GM19099 (cell line): Measurements from ENCODE around the gene SNCB.

Experiments
- POLR2A ChIP-seq: IDR thresholded peaks from 3 replicates; pipeline ENCODE4 v1.6.1; 2011; ENCODE audit warnings: low read depth; ENCODE audit not compliant: insufficient read length; ENCODE audit errors: extremely low read depth

SNCB gene

DNA sequence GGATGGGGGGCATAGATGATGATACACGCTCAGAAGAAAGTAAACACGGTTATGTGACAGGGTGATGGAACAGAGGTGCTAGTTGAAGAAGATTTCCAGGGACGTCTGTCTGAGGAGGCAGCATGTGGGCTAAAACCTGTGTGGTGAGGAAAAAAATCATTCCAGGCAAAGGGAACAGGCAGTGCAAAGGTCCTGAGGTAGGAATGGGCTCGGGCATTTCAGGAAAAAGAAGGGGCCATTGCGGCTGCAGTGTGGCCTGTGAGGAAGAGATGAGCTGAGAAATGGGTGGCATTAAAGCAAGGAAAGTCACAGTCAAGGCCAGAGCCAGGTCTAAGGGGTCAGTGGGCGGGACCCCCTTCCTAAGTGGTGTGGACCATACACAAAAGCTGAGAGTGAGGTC lies 35.2 kb upstream of the SNCB start:
- no peak for TF ChIP-seq POLR2A

- TF ChIP-seq POLR2A, result no peak
Measured at GRCh38 chr5:176664886-176665285, 34.6 kb upstream of the SNCB start.

- no peak for TF ChIP-seq POLR2A
Measured at GRCh38 chr5:176664479-176664878, 34.1 kb upstream of the SNCB start.

DNA sequence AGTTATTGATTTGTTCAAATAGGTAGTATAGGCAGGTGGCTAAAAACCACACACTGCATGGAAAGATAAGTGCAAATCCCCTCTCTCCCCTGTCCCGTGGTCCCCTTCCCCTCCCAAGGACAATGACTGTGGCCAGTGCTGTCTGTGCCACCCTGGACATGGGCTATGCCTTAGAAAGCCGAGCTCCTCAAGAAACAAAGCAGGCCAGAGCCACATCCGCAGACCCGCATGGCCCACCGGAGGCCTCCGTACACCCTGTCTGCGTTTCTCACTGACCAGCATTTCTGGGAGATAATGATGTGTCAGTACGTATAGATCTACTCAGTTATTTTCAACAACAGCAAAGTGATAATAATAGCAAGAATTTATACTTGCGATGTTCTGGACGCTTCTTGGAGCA lies 33.2 kb upstream of the SNCB start:
- TF ChIP-seq POLR2A, result no peak

- no peak for TF ChIP-seq POLR2A
Measured at GRCh38 chr5:176662371-176663333, 32.3 kb upstream of the SNCB start.

GRCh38 chr5:176661676-176662075 lies 31.3 kb upstream of the SNCB start:
- TF ChIP-seq POLR2A, result no peak

DNA sequence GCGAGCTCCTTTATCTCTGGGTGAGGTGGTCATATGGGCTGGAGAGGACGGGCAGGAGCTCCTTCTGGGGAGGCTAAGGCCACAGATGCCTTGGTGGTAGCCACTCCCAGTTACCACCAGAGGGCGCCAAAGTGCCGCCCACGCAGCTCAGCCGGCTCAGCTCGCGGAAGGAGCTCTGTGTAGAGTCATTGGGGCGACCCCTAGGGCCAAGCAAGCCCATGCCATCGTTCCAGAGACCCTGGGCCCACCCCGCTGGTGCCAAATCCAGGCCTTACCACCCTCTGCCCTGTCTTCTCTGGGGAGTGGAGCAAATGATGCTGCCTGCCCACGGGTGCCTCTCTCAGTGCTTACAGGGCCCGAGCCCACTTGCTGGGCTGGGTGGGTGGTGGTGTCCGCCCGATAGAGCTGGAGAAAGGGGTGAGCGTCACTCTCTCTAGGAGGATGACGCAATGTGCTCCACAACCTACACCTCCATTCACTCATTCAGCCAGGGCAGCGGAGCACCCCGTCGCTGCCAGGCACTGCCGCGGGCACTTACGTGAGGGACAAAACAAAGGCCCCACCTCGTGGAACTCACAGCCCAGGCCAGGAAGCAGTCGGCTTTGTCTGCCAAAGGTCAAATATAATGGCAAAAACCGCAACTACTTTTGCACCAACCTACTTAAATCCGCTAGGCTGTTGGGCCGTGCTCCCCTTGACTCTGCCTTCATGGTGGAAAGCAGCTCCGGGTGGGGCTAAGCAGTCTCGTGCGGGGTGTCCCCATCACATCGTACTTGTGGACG lies 30.7 kb upstream of the SNCB start:
- TF ChIP-seq POLR2A, result no peak

- TF ChIP-seq POLR2A, result no peak
Measured at GRCh38 chr5:176660530-176660859, 30.2 kb upstream of the SNCB start.

- no peak for TF ChIP-seq POLR2A
Measured at GRCh38 chr5:176659860-176660461, 29.6 kb upstream of the SNCB start.

- TF ChIP-seq POLR2A, result no peak
Measured at GRCh38 chr5:176659512-176659839, 29.1 kb upstream of the SNCB start.

DNA sequence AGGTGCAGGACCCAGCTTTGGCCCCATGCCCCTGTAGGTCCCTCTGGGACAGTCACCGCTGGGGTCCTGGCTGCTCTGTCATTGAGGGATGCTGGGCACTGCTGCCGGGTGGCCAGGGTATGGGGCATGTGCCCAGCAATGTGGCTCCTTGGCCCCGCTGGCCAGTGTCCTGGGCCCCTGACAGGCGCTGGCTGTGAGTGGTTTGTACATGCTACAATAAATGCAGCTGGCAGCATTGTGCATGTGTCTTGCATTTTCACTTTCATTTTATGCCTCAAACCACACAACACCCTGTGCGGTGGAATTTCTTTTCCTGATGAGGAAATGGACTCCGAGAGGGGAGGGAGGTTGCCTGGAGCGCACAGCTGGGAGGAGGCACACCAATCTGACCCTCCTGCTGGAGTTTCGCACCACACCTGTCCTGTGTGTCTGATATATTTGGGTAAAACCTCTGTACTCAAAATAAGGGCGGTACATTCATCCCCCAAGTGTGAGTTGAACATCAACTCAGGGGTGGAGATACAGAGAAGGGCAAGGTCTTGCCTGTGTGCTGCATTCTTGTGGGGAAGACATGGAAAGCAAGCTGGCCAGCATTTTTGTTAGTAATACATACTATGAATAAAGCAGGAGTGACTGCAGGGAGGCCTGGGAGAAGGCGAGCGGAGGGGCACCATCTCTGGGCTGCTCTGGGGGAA lies 28.6 kb upstream of the SNCB start:
- TF ChIP-seq POLR2A, result no peak

DNA sequence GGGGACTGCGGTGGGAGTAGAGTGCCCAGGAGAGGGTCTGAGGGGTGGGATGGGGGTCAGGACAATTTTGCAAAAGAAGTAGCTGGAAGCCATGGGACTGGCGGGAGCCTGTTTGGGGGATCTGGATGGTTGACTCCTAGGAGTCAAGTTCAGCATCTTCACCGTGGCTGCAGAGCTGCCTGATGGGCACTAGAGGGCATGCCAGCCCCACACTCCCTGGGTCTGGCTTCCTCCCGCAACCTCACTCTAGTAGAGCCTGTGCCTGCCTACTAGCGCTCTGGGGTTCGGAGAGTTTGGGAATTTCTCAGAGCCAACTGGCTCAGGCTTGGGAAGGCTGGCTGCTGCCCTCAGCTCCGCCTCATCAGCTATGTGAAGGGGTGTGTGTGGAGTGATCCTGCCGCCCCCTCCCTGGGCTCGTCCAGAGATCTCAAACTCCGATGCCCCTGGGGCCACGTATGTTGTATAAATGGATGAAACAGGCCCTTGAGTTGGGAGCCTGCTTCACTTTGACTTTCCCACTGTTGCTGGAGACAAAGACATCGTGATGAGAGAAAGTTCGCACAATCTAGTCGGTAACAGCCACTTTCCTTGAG lies 27.8 kb upstream of the SNCB start:
- no peak for TF ChIP-seq POLR2A

DNA sequence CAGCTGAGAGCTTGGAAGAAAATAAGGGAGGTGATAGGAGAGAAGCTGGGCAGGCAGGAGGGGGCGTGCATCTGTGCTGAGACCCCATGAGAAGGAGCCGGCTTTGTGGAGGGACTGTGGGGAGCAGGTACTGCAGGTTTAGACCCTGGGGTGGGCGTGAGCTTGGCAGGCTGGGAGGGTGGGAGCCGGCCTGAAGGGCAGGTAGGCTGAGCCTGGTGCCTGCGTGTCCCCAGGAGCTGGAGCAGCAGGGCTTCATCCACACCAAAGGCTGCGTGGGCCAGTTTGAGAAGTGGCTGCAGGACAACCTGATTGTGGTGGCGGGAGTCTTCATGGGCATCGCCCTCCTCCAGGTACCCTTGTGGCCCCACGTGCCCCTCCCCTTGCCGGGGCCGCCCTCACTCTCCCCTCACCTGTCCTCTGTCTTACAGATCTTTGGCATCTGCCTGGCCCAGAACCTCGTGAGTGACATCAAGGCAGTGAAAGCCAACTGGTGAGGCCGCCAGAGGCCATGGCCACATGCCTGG lies 26.2 kb upstream of the SNCB start:
- no peak for TF ChIP-seq POLR2A

GRCh38 chr5:176654856-176655255 lies 24.5 kb upstream of the SNCB start:
- no peak for TF ChIP-seq POLR2A
